T-cell (primary cell): ENCODE measurements around the gene ETFA. TPM values are rescaled to one million over a fixed set of nuclear protein-coding genes. Genes with fewer than 3 reads are reported as not detected.

Source experiments
- ATAC-seq, 4 experiments: fragments of 200-7000 bp in 3 of 4; fragments of 150-1000 bp in 1 of 4; cut with Tn5 transposase; replicated peaks in 1 of 4; 1 replicate in 3 of 4; 2 replicates in 1 of 4; pipeline ENCODE4 v1.10.0; 2021; ENCODE audit warnings: moderate library complexity in 3 of 4, mild to moderate bottlenecking in 2 of 4, moderate number of reproducible peaks in 1 of 4
- CTCF ChIA-PET, 2 donors: fragments of 300-600 bp; sonication (Branson Sonifier 250); formaldehyde crosslinking; loops; one replicate each; lab custom pipeline; 2022; ENCODE audit warnings: antibody characterized with exemption in 2 of 2; lab: Charles Lee
- POLR2A ChIA-PET, 2 donors: fragments of 300-600 bp; sonication (Branson Sonifier 250); formaldehyde crosslinking; loops; one replicate each; lab custom pipeline; 2022; ENCODE audit warnings: antibody characterized with exemption in 2 of 2; lab: Charles Lee
- DNase-seq, 35 experiments: peaks; one replicate each; pipeline versions ENCODE4 v3.0.0 to v3.0.0-alpha.2; 2013 to 2023
- H3K27ac ChIP-seq: one replicate; pipeline ENCODE4 v1.5.1; 2013; ENCODE audit warnings: low read length
- H3K27me3 ChIP-seq, 2 experiments: replicated peaks in 1 of 2; 1 replicate in 1 of 2; 2 replicates in 1 of 2; pipeline versions ENCODE4 v1.6.1 to v1.7.0; 2013; ENCODE audit warnings: low read length in 1 of 2, mixed read lengths in 1 of 2; ENCODE audit not compliant: control insufficient read depth in 2 of 2, insufficient read depth in 2 of 2; ENCODE audit errors: extremely low read depth in 1 of 2
- H3K36me3 ChIP-seq, 2 donors: 1 replicate in 1 of 2; 2 replicates in 1 of 2; pipeline versions ENCODE4 v1.6.1 to v1.7.0; 2013; ENCODE audit warnings: low read length in 1 of 2; ENCODE audit not compliant: control insufficient read depth in 2 of 2, insufficient read depth in 1 of 2; ENCODE audit errors: extremely low read depth in 1 of 2
- H3K4me1 ChIP-seq, 2 experiments: 1 replicate in 1 of 2; 2 replicates in 1 of 2; pipeline versions ENCODE4 v1.6.1 to v1.7.0; 2013; ENCODE audit warnings: low read length in 2 of 2, mixed read lengths in 1 of 2; ENCODE audit not compliant: insufficient read depth in 2 of 2, control insufficient read depth in 1 of 2; ENCODE audit errors: extremely low read depth in 1 of 2
- H3K4me3 ChIP-seq, 2 donors: 1 replicate in 1 of 2; 2 replicates in 1 of 2; pipeline versions ENCODE4 v1.5.1 to v1.7.0; 2013; ENCODE audit warnings: mild to moderate bottlenecking in 2 of 2, low read length in 1 of 2, moderate library complexity in 1 of 2; ENCODE audit not compliant: control insufficient read depth in 1 of 2; ENCODE audit errors: extremely low read depth in 1 of 2
- H3K9me3 ChIP-seq: 2 replicates; pipeline ENCODE4 v1.7.0; 2013
- H3K27ac Mint-ChIP-seq, 2 donors: one replicate each; pipeline ENCODE4 v1.8.0; 2020 to 2021; ENCODE audit warnings: mild to moderate bottlenecking in 2 of 2, mixed read lengths in 2 of 2
- H3K27me3 Mint-ChIP-seq, 2 donors: one replicate each; pipeline ENCODE4 v1.8.0; 2021 to 2022; ENCODE audit warnings: mixed read lengths in 2 of 2
- H3K36me3 Mint-ChIP-seq: one replicate; pipeline ENCODE4 v1.8.0; 2021; ENCODE audit warnings: mixed read lengths
- H3K4me1 Mint-ChIP-seq, 3 donors: one replicate each; pipeline ENCODE4 v1.8.0; 2020 to 2022; ENCODE audit warnings: mixed read lengths in 3 of 3, mild to moderate bottlenecking in 1 of 3
- H3K4me3 Mint-ChIP-seq, 3 donors: one replicate each; pipeline ENCODE4 v1.8.0; 2020 to 2022; ENCODE audit warnings: mild to moderate bottlenecking in 3 of 3, mixed read lengths in 3 of 3, moderate library complexity in 3 of 3
- H3K9me3 Mint-ChIP-seq, 3 donors: one replicate each; pipeline ENCODE4 v1.8.0; 2020 to 2022; ENCODE audit warnings: mixed read lengths in 3 of 3
- WGBS: methylation state at CpG from one replicate; pipeline ENCODE4 v1.1.5; 2013; ENCODE audit warnings: missing lambda C conversion rate; ENCODE audit not compliant: insufficient coverage; 5-methylcytosine and 5-hydroxymethylcytosine counted together
- total RNA-seq, 35 experiments: library from RNA in 6 of 35; stranded (reverse) in 6 of 35; fragments of 120-200 nt in 1 of 35; gene quantifications; one replicate each; pipeline versions ENCODE4 v1.2.1 to v1.2.4 and lab custom pipeline; 2013 to 2026

ETFA gene
- total RNA-seq, 5 donors from 2014 or later (not counting 1 experiment from before 2014, with no cell fraction given), result 34.6 to 53.9 (median 50.4) TPM

- Histone ChIP-seq H3K4me1 (peaks cover 13 to 47% of the 10 kb centered on the region in 2 experiments), H3K4me3 (no peak overlapping the region), H3K36me3 (no peaks in the 10 kb centered on the region), H3K27me3 (peaks cover 23 to 58% of the 10 kb centered on the region in 2 experiments), H3K27ac (no peak overlapping the region), H3K9me3 (no peaks in the 10 kb centered on the region)
- Mint-ChIP-seq H3K9me3 (no peaks in the 10 kb centered on the region), H3K27me3 (peaks cover 44 to 64% of the 10 kb centered on the region in 2 donors), H3K4me3 (peak overlapping the region; percentile 60 to 75 (median 63)), H3K27ac (peak overlapping the region in 1 of 2 donors; percentile 36), H3K36me3 (peaks cover 22% of the 10 kb centered on the region), H3K4me1 (peaks cover 29 to 42% (median 33%) of the 10 kb centered on the region in 3 donors)
- ChIA-PET CTCF (no interaction called here), POLR2A (no interaction called here)
- WGBS, result 18% methylated on average over 7 of the region's 7 CpGs
- ATAC-seq (no peak), DNase-seq (no peak)
Observed at GRCh38 chr15:76345583-76345879, 34.3 kb upstream of the ETFA start.

GRCh38 chr15:76344893-76345582 lies 33.8 kb upstream of the ETFA start:
- Histone ChIP-seq H3K27me3 (peaks cover 26 to 63% of the 10 kb centered on the region in 2 experiments), H3K9me3 (no peaks in the 10 kb centered on the region), H3K4me1 (peaks cover 18 to 52% of the 10 kb centered on the region in 2 experiments), H3K4me3 (no peak overlapping the region), H3K36me3 (no peaks in the 10 kb centered on the region), H3K27ac (no peak overlapping the region)
- Mint-ChIP-seq H3K9me3 (no peaks in the 10 kb centered on the region), H3K27me3 (peaks cover 48 to 69% of the 10 kb centered on the region in 2 donors), H3K4me1 (peaks cover 34 to 47% (median 38%) of the 10 kb centered on the region in 3 donors), H3K27ac (no peak overlapping the region), H3K4me3 (peak overlapping the region; percentile 60 to 75 (median 63)), H3K36me3 (peaks cover 17% of the 10 kb centered on the region)
- 20% methylated on average over 2 of the region's 3 CpGs for WGBS
- DNase-seq (no peak), ATAC-seq (no peak)
- ChIA-PET POLR2A (no interaction called here), CTCF (interaction anchor here in 1 of 2 donors (0.6 kb wide), 1 partner anchor 1575 kb away, joined by 3 read pairs; no protein-coding TSS in a partner anchor)

GRCh38 chr15:76343313-76343996 lies 32.2 kb upstream of the ETFA start:
- ATAC-seq (no peak), DNase-seq (peak in 1 of 35 experiments; percentile 32)
- Mint-ChIP-seq H3K4me3 (no peak overlapping the region), H3K27me3 (peaks cover 61 to 84% of the 10 kb centered on the region in 2 donors), H3K9me3 (no peaks in the 10 kb centered on the region), H3K36me3 (peaks cover 9% of the 10 kb centered on the region), H3K4me1 (peaks cover 50 to 61% (median 51%) of the 10 kb centered on the region in 3 donors), H3K27ac (peak overlapping the region in 1 of 2 donors; percentile 31)
- no peaks in the 10 kb centered on the region for H3K9me3 ChIP-seq
- H3K27me3 ChIP-seq, result peaks cover 31 to 76% of the 10 kb centered on the region in 2 experiments
- peaks cover 22 to 68% of the 10 kb centered on the region in 2 experiments for H3K4me1 ChIP-seq
- POLR2A ChIA-PET, result no interaction called here
- H3K27ac ChIP-seq, result no peak overlapping the region
- H3K36me3 ChIP-seq, result no peaks in the 10 kb centered on the region
- WGBS, result 18% methylated on average over 9 of the region's 16 CpGs
- CTCF ChIA-PET, result no interaction called here
- no peak overlapping the region for H3K4me3 ChIP-seq

- Histone ChIP-seq H3K4me1 (peaks cover 23 to 76% of the 10 kb centered on the region in 2 experiments), H3K36me3 (no peaks in the 10 kb centered on the region), H3K4me3 (peak overlapping the region in 1 of 2 donors; percentile 51), H3K27ac (no peak overlapping the region), H3K9me3 (no peaks in the 10 kb centered on the region), H3K27me3 (peaks cover 28 to 83% of the 10 kb centered on the region in 2 experiments)
- peaks cover 56 to 78% of the 10 kb centered on the region in 2 donors for H3K27me3 Mint-ChIP-seq
- ChIA-PET POLR2A (no interaction called here), CTCF (no interaction called here)
- peaks cover under 1% of the 10 kb centered on the region for H3K36me3 Mint-ChIP-seq
- H3K4me3 Mint-ChIP-seq, result peak overlapping the region in 2 of 3 donors; percentile 63 to 94
- peaks cover 50 to 60% (median 52%) of the 10 kb centered on the region in 3 donors for H3K4me1 Mint-ChIP-seq
- 10% methylated on average over 85 of the region's 87 CpGs for WGBS
- H3K27ac Mint-ChIP-seq, result no peak overlapping the region
- ATAC-seq, result no peak
- H3K9me3 Mint-ChIP-seq, result no peaks in the 10 kb centered on the region
- peak in 2 of 35 experiments; percentile 10 to 31 for DNase-seq
Observed at GRCh38 chr15:76342382-76343201, 31.3 kb upstream of the ETFA start.

GRCh38 chr15:76342058-76342381 lies 30.8 kb upstream of the ETFA start:
- Histone ChIP-seq H3K27me3 (peaks cover 28 to 83% of the 10 kb centered on the region in 2 experiments), H3K9me3 (no peaks in the 10 kb centered on the region), H3K4me1 (peaks cover 25 to 80% of the 10 kb centered on the region in 2 experiments), H3K27ac (no peak overlapping the region), H3K36me3 (no peaks in the 10 kb centered on the region), H3K4me3 (peak overlapping the region in 1 of 2 donors; percentile 15)
- Mint-ChIP-seq H3K9me3 (no peaks in the 10 kb centered on the region), H3K4me1 (peaks cover 54 to 63% (median 56%) of the 10 kb centered on the region in 3 donors), H3K27ac (no peak overlapping the region), H3K27me3 (peaks cover 58 to 83% of the 10 kb centered on the region in 2 donors), H3K4me3 (peak overlapping the region; percentile 60 to 94 (median 63)), H3K36me3 (no peaks in the 10 kb centered on the region)
- WGBS, result 23% methylated on average over 3 of the region's 20 CpGs
- POLR2A ChIA-PET, result no interaction called here
- DNase-seq (no peak), ATAC-seq (no peak)
- CTCF ChIA-PET, result interaction anchor here in 1 of 2 donors (0.7 kb wide), 1 partner anchor 203 kb away, joined by 3 read pairs; no protein-coding TSS in a partner anchor
